ENCODE results near the gene FAM43B. TPM values are rescaled to one million over a fixed set of nuclear protein-coding genes. Genes with fewer than 3 reads are reported as not detected.
A peak's percentile ranks its signal among the peaks of the same experiment; 100 is the strongest.

FAM43B gene
- polyA plus RNA-seq, 2 of the 4 experiments (the other 2 are of a cell fraction) = 0.76 to 6.9 TPM

DNA sequence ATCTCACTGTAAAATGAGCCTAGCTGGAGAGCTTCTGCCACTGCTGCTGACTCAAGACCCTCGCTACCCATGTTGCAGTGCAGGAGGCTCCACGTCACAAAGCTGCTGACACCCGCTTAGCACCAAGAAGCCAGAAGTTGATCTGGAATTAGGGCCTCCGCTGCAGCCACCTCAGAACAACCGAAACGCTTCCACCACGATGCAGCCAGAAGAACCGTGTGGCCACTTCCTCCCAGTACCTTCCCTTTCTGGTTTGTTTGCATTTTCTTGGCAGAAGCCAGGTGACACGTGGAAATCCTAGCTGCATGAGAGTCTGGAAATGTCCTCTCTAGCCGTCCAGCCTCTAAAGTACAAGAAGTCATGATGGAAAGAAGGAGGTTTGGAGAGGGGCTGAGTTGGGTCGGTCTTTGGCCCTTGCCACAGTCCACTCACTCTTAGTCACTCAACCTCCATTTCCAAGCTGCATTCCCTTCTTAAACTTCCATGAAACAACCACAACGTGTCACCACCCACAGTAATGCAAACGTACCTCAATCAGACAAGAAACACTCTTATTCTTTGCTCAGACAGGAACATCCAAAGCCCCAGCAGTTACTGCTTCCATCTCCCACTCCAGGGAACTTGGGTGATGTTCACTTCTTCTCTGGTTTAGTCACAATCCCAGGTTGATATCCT, 26.5 kb downstream of the FAM43B start:
- no peak for ATAC-seq
- DNase-seq (ENCODE audit: low read depth in 1 of 2, low spot score in 1 of 2) = no peak
- CTCF ChIA-PET = interaction anchor here (1.4 kb wide), 1 partner anchor 62 kb away, joined by 4 read pairs; no protein-coding TSS in a partner anchor
- TF ChIP-seq, protein P1, sequence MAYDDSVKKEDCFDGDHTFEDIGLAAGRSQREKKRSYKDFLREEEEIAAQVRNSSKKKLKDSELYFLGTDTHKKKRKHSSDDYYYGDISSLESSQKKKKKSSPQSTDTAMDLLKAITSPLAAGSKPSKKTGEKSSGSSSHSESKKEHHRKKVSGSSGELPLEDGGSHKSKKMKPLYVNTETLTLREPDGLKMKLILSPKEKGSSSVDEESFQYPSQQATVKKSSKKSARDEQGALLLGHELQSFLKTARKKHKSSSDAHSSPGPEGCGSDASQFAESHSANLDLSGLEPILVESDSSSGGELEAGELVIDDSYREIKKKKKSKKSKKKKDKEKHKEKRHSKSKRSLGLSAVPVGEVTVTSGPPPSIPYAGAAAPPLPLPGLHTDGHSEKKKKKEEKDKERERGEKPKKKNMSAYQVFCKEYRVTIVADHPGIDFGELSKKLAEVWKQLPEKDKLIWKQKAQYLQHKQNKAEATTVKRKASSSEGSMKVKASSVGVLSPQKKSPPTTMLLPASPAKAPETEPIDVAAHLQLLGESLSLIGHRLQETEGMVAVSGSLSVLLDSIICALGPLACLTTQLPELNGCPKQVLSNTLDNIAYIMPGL (CRISPR knock-in tag; IDR thresholded peaks at IDR 0.05; ENCODE audit: borderline replicate concordance) = no peak
- TF ChIP-seq MYC (IDR thresholded peaks at IDR 0.05; ENCODE audit: borderline replicate concordance, low read length) = no peak
- TF ChIP-seq POLR2A (IDR thresholded peaks at IDR 0.05; ENCODE audit: low read length) = no peak
- no peak for TF ChIP-seq RAD21 (conservative IDR thresholded peaks at IDR 0.05 in 1 of 2, IDR thresholded peaks at IDR 0.05 in 1 of 2)
- TF ChIP-seq ZNF302 (CRISPR knock-in tag; IDR thresholded peaks at IDR 0.05) = no peak
- TF ChIP-seq ESRRA (IDR thresholded peaks at IDR 0.05; ENCODE audit: borderline replicate concordance, low read length) = no peak
- TF ChIP-seq KDM5A (IDR thresholded peaks at IDR 0.05) = no peak
- TF ChIP-seq RARB (CRISPR knock-in tag; IDR thresholded peaks at IDR 0.05) = no peak
- TF ChIP-seq, protein P2, sequence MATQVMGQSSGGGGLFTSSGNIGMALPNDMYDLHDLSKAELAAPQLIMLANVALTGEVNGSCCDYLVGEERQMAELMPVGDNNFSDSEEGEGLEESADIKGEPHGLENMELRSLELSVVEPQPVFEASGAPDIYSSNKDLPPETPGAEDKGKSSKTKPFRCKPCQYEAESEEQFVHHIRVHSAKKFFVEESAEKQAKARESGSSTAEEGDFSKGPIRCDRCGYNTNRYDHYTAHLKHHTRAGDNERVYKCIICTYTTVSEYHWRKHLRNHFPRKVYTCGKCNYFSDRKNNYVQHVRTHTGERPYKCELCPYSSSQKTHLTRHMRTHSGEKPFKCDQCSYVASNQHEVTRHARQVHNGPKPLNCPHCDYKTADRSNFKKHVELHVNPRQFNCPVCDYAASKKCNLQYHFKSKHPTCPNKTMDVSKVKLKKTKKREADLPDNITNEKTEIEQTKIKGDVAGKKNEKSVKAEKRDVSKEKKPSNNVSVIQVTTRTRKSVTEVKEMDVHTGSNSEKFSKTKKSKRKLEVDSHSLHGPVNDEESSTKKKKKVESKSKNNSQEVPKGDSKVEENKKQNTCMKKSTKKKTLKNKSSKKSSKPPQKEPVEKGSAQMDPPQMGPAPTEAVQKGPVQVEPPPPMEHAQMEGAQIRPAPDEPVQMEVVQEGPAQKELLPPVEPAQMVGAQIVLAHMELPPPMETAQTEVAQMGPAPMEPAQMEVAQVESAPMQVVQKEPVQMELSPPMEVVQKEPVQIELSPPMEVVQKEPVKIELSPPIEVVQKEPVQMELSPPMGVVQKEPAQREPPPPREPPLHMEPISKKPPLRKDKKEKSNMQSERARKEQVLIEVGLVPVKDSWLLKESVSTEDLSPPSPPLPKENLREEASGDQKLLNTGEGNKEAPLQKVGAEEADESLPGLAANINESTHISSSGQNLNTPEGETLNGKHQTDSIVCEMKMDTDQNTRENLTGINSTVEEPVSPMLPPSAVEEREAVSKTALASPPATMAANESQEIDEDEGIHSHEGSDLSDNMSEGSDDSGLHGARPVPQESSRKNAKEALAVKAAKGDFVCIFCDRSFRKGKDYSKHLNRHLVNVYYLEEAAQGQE (IDR thresholded peaks at IDR 0.05) = no peak
- TF ChIP-seq CBX2 (IDR thresholded peaks at IDR 0.05; ENCODE audit: borderline replicate concordance, low read depth) = no peak
- H3K27ac ChIP-seq = no peak overlapping the region
- H3K4me1 ChIP-seq = peaks cover 14% of the 10 kb centered on the region
- WGBS (ENCODE audit: missing lambda C conversion rate) = 76% methylated on average over 13 of the region's 13 CpGs
- no peak for FAIRE-seq
- POLR2A ChIA-PET = no interaction called here
- no peak overlapping the region for H3K4me3 ChIP-seq
- no peak overlapping the region for H3K4me2 ChIP-seq
- H3K9me3 ChIP-seq = no peaks in the 10 kb centered on the region

DNA sequence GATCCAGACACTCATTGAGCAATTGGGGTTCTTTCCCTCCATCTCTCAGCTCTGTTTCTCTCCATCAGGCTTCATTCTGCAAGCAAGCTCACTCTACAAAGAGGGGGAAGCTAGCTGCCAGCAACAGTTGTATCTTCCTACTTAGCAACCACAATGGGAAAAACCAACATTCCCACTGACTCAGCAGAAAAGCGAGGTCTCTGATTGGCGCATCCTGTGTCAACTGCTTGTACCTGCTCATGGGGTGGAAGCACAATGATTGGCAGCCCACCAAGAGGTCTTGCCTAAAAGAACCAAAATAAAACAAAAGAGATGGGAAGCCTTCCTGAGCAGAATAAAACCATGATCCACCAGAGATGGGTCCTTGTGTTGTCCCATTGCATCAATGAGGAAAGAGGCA, 32.5 kb downstream of the FAM43B start:
- no peaks in the 10 kb centered on the region for H3K9me3 ChIP-seq
- FAIRE-seq (no peak), ATAC-seq (no peak), DNase-seq (ENCODE audit: low read depth in 1 of 2, low spot score in 1 of 2) (peak in 1 of 2 experiments; percentile 77)
- TF ChIP-seq KDM1A (IDR thresholded peaks at IDR 0.05; ENCODE audit: low read depth) = no peak
- peak; percentile 98 for TF ChIP-seq MAFK (IDR thresholded peaks at IDR 0.05; ENCODE audit: partially characterized antibody)
- TF ChIP-seq NFE2L2 (conservative IDR thresholded peaks at IDR 0.05; ENCODE audit: low read length) = peak; percentile 15; the same call in 1 of the 2 replicates
- CTCF ChIA-PET = interaction anchor here (1.2 to 6.3 kb wide), 2 partner anchors 10 to 72 kb away, joined by 3 to 38 read pairs; no protein-coding TSS in a partner anchor
- POLR2A ChIA-PET = no interaction called here
- peak overlapping the region in 1 of 2 experiments; percentile 13; a peak in 2 of 6 replicates for H3K27ac ChIP-seq
- 74% methylated on average over 2 of the region's 2 CpGs for WGBS (ENCODE audit: missing lambda C conversion rate)
- peaks cover 33% of the 10 kb centered on the region for H3K4me1 ChIP-seq
- H3K4me3 ChIP-seq = no peak overlapping the region
- no peak overlapping the region for H3K4me2 ChIP-seq

DNA sequence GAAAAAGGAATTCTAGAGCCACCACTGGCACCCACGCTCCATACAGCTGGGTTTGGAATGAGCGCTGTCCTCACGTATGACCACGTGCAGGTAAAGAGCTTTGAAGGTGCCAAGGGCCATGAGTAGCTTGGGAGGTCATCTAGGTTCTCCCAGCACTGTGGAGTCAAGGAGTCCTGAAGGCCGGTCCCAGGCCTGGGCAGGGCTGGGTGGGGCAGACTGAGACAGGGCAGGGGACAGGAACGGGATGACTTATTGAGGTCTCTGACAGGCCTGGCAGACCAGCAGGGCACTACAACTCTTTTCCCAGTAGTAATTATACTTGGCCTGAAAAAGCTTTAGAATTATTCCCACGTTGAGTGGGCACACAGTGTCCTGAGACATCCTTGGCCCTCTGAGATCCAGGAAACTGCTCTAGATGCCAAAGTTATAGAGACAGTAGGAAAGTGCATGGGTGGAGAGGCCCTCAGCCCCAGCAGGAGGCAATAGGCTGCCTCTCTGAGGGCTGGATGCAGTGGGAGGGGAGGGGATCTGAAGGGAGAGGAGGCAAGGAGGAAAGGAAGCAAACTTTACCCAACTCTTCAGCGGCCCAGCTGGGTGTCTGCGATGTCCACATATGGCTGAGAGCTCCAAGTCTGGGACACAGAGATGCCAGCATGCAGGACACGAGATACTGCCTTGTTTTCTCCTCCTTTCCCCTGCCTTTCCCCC, 34.7 kb downstream of the FAM43B start:
- DNase-seq (ENCODE audit: low read depth in 1 of 2, low spot score in 1 of 2) = peak in 1 of 2 experiments; percentile 43
- POLR2A ChIA-PET = no interaction called here
- WGBS (ENCODE audit: missing lambda C conversion rate) = 68% methylated on average over 10 of the region's 10 CpGs
- peak overlapping the region; percentile 32 to 92 for H3K27ac ChIP-seq
- peaks cover 47% of the 10 kb centered on the region for H3K4me1 ChIP-seq
- 0 out of 5 replicates have a peak, but pooled peaks of 1 of the 2 experiments have one; percentile 5 for TF ChIP-seq RAD21 (conservative IDR thresholded peaks at IDR 0.05 in 1 of 2, IDR thresholded peaks at IDR 0.05 in 1 of 2)
- TF ChIP-seq, protein P3, sequence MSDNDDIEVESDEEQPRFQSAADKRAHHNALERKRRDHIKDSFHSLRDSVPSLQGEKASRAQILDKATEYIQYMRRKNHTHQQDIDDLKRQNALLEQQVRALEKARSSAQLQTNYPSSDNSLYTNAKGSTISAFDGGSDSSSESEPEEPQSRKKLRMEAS (IDR thresholded peaks at IDR 0.05) = no peak
- FAIRE-seq = no peak
- peak in 1 of 2 experiments; percentile 43; a peak in 3 of 6 replicates for ATAC-seq
- CTCF ChIA-PET = interaction anchor here (0.8 to 6.3 kb wide), 4 partner anchors 12 to 46 kb away, joined by 3 to 38 read pairs (median 12); partner anchors contain the start of gene PINK1
- H3K4me3 ChIP-seq = no peak overlapping the region
- no peaks in the 10 kb centered on the region for H3K9me3 ChIP-seq
- peak overlapping the region; percentile 98 for H3K4me2 ChIP-seq
